Lower leg skin (tissue), 4 donors: ENCODE results near the gene PTPRB. TPM values are rescaled to one million over a fixed set of nuclear protein-coding genes. Genes with fewer than 3 reads are reported as not detected.

Source experiments
- DNase-seq, 2 donors: peaks; one replicate each; pipeline ENCODE4 v3.0.0-alpha.2; 2019; ENCODE audit warnings: low spot score in 2 of 2
- H3K4me3 ChIP-seq: fragments of 200-600 bp; sonication (generic); 2 replicates; pipeline ENCODE4 v1.5.1; 2017; ENCODE audit warnings: mild to moderate bottlenecking, low read depth; ENCODE audit not compliant: poor library complexity, severe bottlenecking
- CTCF ChIP-seq, 3 donors: fragments of 450-650 bp; IDR thresholded peaks; one replicate each; pipeline ENCODE4 v1.5.1; 2016; ENCODE audit warnings: antibody characterized with exemption in 3 of 3, mild to moderate bottlenecking in 3 of 3, moderate library complexity in 2 of 3
- POLR2A ChIP-seq, 2 donors: fragments of 450-650 bp; IDR thresholded peaks; one replicate each; pipeline ENCODE4 v1.6.1; 2016 to 2017; ENCODE audit warnings: antibody characterized with exemption in 2 of 2, mild to moderate bottlenecking in 1 of 2, moderate library complexity in 1 of 2
- WGBS, 2 donors: methylation state at CpG; one replicate each; pipeline ENCODE4 v1.1.5; 2018; 5-methylcytosine and 5-hydroxymethylcytosine counted together
- intact Hi-C: fragments of 100-400 bp; cut with DNase I; formaldehyde crosslinking; loops from one replicate; pipeline ENCODE4 v1.15.0; 2023; ENCODE audit warnings: low total_unique reads
- total RNA-seq, 4 donors: library from RNA; depleted of rRNA; stranded (reverse); fragments of >200 nt; gene quantifications; one replicate each; pipeline ENCODE4 v1.1.0, GENCODE V29; 2016

The PTPRB gene
- total RNA-seq, 4 donors from 2014 or later, result 2.9 to 12.1 (median 6.1) TPM

- DNase-seq, result no peak
- H3K4me3 ChIP-seq, result no peak overlapping the region
- intact Hi-C loops, result no loop called here
- no peak for TF ChIP-seq POLR2A (IDR thresholded peaks at IDR 0.05)
- no peak for TF ChIP-seq CTCF (IDR thresholded peaks at IDR 0.05)
- WGBS, 2 donors, result 79 to 90% methylated on average over 2 of the region's 2 CpGs
These were observed 4.5 kb upstream of the PTPRB start for GRCh38 chr12:70641691-70642090.

DNA sequence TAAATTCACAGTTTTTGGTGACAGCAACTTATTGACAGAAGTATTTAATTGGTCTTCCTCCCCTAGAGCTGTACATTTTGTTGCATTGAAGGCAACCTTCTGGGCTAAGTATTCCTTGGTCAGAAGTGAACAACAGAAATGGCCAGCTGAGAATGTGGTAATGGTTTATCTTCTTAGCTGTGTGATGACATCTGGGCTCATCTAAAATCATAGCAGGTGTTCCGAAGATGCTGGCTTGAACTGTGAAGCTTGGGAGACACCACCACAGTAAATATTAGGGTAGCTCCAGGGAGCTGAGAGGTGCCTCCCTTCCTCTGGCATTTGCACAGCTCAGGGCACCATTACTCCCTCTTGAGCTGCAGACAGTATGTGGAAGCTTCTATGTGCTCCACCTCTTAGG lies 3.7 kb upstream of the PTPRB start:
- TF ChIP-seq POLR2A (IDR thresholded peaks at IDR 0.05) (no peak), CTCF (IDR thresholded peaks at IDR 0.05) (no peak)
- no peak for DNase-seq
- 71 to 75% methylated on average over 1 of the region's 1 CpG for WGBS, 2 donors
- no peak overlapping the region for H3K4me3 ChIP-seq
- intact Hi-C loops, result no loop called here

GRCh38 chr12:70639535-70639934 lies 2.3 kb upstream of the PTPRB start:
- TF ChIP-seq CTCF (IDR thresholded peaks at IDR 0.05) (no peak), POLR2A (IDR thresholded peaks at IDR 0.05) (no peak)
- H3K4me3 ChIP-seq, result no peak overlapping the region
- DNase-seq, result no peak
- intact Hi-C loops, result no loop called here
- 94 to 96% methylated on average over 2 of the region's 2 CpGs for WGBS, 2 donors

DNA sequence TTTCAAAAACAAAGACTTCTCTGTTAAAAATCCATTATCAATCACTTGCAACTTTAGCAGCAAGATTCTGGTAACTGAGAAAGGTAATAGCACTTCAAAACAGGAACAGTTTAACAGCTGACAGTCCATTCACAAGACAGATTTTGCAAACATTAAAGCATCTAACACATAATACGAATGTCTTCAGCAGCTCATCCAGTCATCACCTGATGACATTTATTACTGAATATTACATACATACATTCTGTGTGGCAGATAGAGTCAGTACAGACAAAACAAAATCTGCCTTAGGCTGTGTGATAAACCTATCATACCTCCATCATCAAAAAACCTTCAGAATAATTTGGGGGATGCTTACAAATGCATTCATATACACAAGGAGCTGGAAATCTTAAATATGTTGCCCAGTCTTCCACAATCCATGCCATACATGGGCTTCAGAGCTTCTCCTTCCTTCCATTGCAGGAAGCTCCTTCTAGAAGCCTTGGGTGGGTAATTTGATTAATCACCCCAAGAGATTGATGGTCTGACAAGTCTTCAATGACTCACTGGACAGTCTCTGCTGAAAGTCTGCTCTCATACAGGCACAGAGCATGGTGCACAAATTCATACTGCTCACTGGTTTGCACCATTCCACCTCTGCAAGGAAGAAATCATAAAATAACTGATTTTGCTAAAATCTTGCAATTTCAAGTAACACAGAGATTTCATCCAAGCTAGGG lies 1.6 kb upstream of the PTPRB start:
- TF ChIP-seq POLR2A (IDR thresholded peaks at IDR 0.05) (no peak), CTCF (IDR thresholded peaks at IDR 0.05) (no peak)
- WGBS, 2 donors, result 50 to 68% methylated on average over 1 of the region's 1 CpG
- no peak overlapping the region for H3K4me3 ChIP-seq
- no peak for DNase-seq
- intact Hi-C loops, result no loop called here

GRCh38 chr12:70635755-70636154 lies 1.5 kb downstream of the PTPRB start:
- no peak for DNase-seq
- intact Hi-C loops, result no loop called here
- no peak overlapping the region for H3K4me3 ChIP-seq
- 89 to 93% methylated on average over 7 of the region's 7 CpGs for WGBS, 2 donors
- no peak for TF ChIP-seq CTCF (IDR thresholded peaks at IDR 0.05)
- TF ChIP-seq POLR2A (IDR thresholded peaks at IDR 0.05), result no peak
